ENCODE results near the gene NOP14. TPM values are rescaled to one million over a fixed set of nuclear protein-coding genes. Genes with fewer than 3 reads are reported as not detected.
"Not testable (repeated sequence)": the region's sequence is repeated elsewhere in the genome, so short reads cannot be mapped to it uniquely, and the experiment has no call there.

NOP14 gene
- total RNA-seq, 1 donor from 2014 or later = 43.6 TPM

- no peak for DNase-seq (ENCODE audit: low read depth, low spot score)
These were observed 20.5 kb downstream of the NOP14 start for GRCh38 chr4:2942532-2943363.

- DNase-seq (ENCODE audit: low read depth, low spot score) = no peak
These were observed 21.1 kb downstream of the NOP14 start for GRCh38 chr4:2942037-2942531.

GRCh38 chr4:2941138-2942036 lies 21.8 kb downstream of the NOP14 start:
- no peak for DNase-seq (ENCODE audit: low read depth, low spot score)

- no peak for DNase-seq (ENCODE audit: low read depth, low spot score)
These were observed 22.7 kb downstream of the NOP14 start for GRCh38 chr4:2940267-2941137.

GRCh38 chr4:2939383-2940243 lies 23.6 kb downstream of the NOP14 start:
- no peak for DNase-seq (ENCODE audit: low read depth, low spot score)

GRCh38 chr4:2938906-2939305 lies 24.3 kb downstream of the NOP14 start:
- DNase-seq (ENCODE audit: low read depth, low spot score) = no peak

GRCh38 chr4:2938411-2938810 lies 24.8 kb downstream of the NOP14 start:
- DNase-seq (ENCODE audit: low read depth, low spot score) = not testable (repeated sequence)

- no peak for DNase-seq (ENCODE audit: low read depth, low spot score)
These were observed 25.2 kb downstream of the NOP14 start for GRCh38 chr4:2937986-2938385.

GRCh38 chr4:2937146-2937857 lies 25.9 kb downstream of the NOP14 start:
- DNase-seq (ENCODE audit: low read depth, low spot score) = no peak

GRCh38 chr4:2936773-2937145 lies 26.4 kb downstream of the NOP14 start:
- DNase-seq (ENCODE audit: low read depth, low spot score) = no peak

- DNase-seq (ENCODE audit: low read depth, low spot score) = no peak
These were observed 27.2 kb downstream of the NOP14 start for GRCh38 chr4:2935762-2936743.

GRCh38 chr4:2934813-2935761 lies 28.1 kb downstream of the NOP14 start:
- DNase-seq (ENCODE audit: low read depth, low spot score) = peak; percentile 50

GRCh38 chr4:2934077-2934812 lies 29.0 kb downstream of the NOP14 start:
- no peak for DNase-seq (ENCODE audit: low read depth, low spot score)

- DNase-seq (ENCODE audit: low read depth, low spot score) = no peak
These were observed 29.6 kb downstream of the NOP14 start for GRCh38 chr4:2933566-2934076.

GRCh38 chr4:2932951-2933565 lies 30.1 kb downstream of the NOP14 start:
- DNase-seq (ENCODE audit: low read depth, low spot score) = no peak

All from pulmonary artery endothelial cell (primary cell).